GM21576 (cell line): ENCODE results near the gene ATP4A.
"Not testable (repeated sequence)": the region's sequence is repeated elsewhere in the genome, so short reads cannot be mapped to it uniquely, and the experiment has no call there.

Source experiments
- ATAC-seq: cut with Tn5 transposase; IDR thresholded peaks from one replicate; pipeline ENCODE4 v1.9.1; 2021; ENCODE audit warnings: mild to moderate bottlenecking, moderate library complexity; ENCODE audit not compliant: unreplicated experiment

The ATP4A gene

DNA sequence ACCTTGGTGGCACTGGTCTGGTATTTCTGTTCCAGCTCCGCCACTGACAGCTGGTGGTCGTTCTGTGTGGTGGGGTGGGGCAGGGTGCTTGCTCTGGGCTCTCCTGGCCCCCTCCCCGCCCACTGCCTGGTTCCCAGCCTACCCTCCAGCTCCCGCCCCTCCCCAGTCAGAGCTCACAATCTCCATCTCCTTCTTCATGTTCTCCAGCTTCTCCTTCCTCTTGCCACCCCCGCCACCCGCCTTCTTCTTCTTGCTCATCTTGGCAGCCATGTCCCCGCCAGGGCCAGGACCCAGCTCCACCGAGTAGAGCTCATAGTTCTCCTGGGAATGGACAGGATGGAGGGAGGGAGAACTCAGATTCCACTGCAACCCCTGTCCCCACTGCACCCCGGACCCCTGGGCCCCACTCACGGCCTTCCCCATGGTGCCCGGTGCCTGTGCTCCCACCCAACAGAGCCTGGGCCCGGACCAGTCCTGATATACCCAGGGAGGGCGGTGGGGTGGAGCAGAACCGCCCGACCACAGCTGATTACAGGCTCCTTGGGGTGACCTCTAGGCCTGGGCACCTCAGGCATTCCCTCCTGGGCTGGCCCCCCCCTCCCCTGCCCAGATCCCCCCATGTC, at the start of gene ATP4A:
Gene ATP4A (minus strand): TSS at position 452 of the 623 bp plus-strand sequence. CDS start 29 bp downstream, at position 423.
- ATAC-seq, result no peak

DNA sequence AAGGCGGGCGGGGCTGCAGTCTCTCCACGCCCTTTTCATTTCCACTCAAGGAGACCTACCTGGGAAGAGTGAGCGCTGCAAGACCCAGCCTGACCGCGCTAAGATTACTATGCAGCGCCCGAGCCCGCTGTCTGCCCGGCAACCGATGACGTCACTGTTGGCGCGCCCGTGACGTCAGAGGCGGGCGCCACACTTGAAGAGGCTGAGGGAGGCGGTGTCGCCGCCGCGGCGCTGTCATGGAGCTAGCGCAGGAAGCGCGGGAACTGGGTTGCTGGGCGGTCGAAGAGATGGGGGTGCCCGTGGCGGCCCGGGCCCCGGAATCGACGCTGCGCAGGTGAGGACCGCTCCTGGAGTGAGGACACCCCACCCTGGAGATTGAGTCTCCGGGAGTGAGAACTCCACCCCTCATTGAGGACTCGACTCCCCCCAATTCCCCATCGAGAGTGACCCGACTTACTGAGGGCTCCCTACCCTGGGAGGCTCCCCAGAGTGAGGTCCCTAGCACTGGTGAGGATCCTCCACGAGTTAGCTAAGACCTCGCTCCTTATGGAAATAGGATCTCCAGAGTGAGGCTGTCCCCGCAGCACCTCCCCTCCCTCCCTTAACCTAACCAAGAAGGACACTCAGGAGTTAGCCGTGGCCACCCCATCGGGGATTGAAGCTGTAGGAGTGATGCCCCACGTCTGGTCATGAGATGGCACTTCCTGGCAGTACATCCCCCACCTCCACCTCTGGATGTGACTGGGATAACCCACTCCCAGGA, 49.3 kb upstream of the ATP4A start, which contains the start of gene HAUS5:
Gene HAUS5 (plus strand): TSS at position 177 of the 763 bp plus-strand sequence. CDS start 60 bp downstream, at position 237.
- peak; percentile 63 for ATAC-seq

- ATAC-seq, result no peak
These were observed 48.7 kb upstream of the ATP4A start for GRCh38 chr19:35612224-35612558.

DNA sequence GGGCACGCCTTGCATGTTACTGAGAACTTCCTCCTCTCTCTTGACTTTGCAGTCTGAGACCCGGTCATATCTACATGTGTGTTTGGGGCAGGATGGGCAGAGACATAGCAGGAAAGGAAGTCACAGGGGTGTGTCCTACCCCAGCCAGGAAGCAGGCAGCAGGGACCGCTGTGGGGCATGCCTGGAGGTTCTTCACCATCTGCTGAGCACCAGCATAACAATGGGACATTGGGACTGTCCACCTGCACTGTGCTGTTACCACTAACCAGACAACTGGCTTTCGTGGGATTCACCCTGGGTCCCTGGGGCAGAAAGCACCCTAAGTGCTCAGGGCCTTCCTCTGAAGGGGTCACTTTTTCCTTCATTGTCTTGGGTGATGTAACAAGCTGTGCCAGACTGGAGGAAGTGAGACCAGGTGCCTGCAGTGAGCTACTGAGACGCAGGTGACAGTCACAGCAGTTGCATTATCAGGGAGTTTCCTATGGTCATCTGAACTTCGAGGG, 46.4 kb upstream of the ATP4A start:
- no peak for ATAC-seq

GRCh38 chr19:35608251-35608650, 44.8 kb upstream of the ATP4A start:
- no peak for ATAC-seq

DNA sequence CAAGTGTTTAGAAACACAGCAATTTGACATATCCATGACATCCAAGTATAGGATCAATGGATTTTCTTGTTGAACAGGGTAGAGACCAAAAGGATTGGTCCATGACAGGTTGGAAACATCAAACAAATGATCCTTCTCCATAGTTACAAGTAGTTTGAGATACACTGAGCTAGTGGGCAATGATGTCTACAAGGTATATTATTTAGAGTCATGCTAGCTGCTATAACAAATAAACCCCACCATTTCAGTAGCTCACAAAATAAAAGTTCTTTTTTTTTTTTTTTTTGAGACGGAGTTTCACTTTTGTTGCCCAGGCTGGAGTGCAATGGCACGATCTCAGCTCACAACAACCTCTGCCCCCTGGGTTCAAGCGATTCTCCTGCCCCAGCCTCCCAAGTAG, 44.2 kb upstream of the ATP4A start:
- no peak for ATAC-seq

DNA sequence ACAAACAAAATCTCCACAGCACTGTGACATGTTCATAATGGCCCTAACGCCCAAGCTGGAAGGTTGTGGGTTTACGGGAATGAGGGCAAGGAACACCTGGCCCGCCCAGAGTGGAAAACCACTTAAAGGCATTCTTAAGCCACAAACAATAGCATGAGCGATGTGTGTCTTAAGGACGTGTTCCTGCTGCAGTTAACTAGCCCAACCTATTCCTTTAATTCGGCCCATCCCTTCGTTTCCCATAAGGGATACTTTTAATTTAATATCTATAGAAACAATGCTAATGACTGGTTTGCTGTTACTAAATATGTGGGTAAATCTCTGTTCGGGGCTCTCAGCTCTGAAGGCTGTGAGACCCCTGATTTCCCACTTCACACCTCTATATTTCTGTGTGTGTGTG, 43.7 kb upstream of the ATP4A start:
- ATAC-seq, result not testable (repeated sequence)

DNA sequence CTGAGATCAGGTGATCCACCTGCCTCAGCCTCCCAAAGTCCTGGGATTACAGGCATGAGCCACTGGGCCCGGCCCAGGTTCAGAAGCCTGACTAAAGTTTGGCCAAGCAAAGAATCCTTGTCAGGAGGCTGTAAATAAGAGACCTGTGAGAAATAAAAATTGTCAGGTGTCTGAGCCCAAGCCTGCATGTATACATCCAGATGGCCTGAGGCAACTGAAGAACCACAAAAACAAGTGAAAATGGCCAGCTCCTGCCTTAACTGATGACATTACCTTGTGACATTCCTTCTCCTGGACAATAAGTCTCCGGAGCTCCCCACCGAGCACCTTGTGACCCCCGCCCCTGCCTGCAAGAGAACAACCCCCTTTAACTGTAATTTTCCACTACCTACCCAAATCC, 41.0 kb upstream of the ATP4A start:
- ATAC-seq, result not testable (repeated sequence)

GRCh38 chr19:35601971-35602370, 38.5 kb upstream of the ATP4A start:
- no peak for ATAC-seq

DNA sequence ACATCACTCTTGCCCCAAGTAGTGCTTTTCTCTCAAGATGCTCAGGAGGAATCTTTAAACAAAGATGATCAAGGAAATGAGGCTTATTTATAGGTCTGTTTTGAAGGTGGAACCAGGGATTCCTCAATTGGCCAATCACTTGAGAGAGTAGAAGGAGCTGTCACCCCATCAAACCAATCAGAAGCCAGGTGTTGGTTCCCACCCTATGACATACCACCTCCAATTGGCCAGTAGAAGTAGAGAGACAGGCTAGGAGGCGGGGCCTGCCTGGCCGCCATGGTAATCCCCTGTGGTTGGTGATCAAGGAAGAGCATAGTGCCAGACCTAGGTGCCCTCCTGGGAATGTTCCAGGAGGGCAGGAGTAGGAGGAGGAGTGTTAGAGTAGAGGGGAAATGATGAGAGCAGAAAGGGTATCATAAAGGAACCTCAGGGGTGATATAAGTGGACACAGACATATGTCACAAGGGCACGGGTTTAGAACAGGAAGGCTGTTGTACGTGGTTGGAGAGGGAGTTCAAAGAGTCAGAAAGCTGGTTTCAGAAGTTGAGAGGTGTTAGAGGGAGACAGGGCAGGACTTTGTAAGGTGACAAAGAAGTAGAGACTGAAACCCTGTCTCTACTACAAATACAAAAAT, 33.0 kb upstream of the ATP4A start:
- peak; percentile 50 for ATAC-seq

GRCh38 chr19:35595928-35596327, 32.5 kb upstream of the ATP4A start:
- ATAC-seq, result no peak

DNA sequence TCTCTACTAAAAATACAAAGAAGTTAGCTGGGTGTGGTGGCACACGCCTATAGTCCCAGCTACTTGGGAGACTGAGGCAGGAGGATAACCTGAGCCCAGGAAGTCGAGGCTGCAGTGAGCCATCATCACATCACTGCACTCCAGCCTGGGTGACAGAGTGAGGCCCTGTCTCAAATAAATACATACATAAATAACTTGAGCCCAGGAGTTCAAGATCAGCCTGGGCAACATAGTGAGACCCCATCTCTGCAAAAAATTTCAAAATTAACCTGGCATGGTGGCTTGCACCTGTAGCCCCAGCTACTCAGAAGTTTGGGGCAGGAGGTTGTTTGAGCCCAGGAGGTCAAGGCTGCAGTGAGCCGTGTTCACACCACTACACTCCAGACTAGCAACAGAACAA, 31.6 kb upstream of the ATP4A start:
- not testable (repeated sequence) for ATAC-seq

GRCh38 chr19:35592226-35592625, 28.8 kb upstream of the ATP4A start:
- ATAC-seq, result no peak

DNA sequence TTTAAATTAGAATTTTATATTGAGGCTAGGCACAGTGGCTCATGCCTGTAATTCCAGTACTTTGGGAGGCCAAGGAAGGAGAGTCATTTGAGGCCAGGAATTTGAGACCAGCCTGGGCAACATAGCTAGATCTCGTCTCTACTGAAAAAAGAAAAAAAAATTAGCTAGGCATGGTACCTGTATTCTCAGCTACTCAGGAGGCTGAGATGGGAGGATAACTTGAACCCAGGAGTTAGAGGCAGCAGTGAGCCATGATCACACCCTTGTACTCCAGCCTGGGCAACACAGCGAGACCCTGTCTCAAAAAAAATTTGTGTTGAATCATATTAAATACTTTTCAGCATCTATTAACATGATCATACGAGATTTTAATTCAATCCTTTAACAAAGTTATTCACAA, 27.4 kb upstream of the ATP4A start:
- ATAC-seq, result no peak

GRCh38 chr19:35587321-35587720, 23.9 kb upstream of the ATP4A start:
- no peak for ATAC-seq

- ATAC-seq, result no peak
These were observed 22.4 kb upstream of the ATP4A start, which contains the start of gene PMIS2 for GRCh38 chr19:35585848-35586247. Gene PMIS2 (plus strand): TSS chr19:35586173. CDS start chr19:35586260, 87 bp downstream.

GRCh38 chr19:35582760-35583159, 19.3 kb upstream of the ATP4A start:
- no peak for ATAC-seq

DNA sequence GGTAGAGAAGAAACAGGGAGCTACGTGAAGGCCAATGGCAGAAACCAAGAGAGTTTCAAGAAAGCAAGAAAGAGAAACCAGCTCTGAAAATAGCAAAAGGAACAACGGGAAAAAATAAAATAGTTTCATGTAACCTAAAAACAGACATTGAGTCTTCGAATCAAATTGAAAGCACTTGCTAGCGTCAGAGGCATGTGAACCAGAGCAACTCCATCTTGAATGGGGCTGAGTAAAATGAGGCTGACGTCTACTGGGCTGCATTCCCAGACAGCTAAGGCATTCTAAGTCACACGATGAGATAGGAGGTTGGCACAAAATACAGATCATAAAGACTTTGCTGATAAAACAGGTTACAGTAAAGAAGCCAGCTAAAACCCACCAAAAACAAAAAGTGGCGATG, 15.2 kb upstream of the ATP4A start:
- ATAC-seq, result no peak

GRCh38 chr19:35577918-35578317, 14.5 kb upstream of the ATP4A start:
- ATAC-seq, result no peak

GRCh38 chr19:35571406-35571965, 8.0 kb upstream of the ATP4A start:
- ATAC-seq, result no peak

DNA sequence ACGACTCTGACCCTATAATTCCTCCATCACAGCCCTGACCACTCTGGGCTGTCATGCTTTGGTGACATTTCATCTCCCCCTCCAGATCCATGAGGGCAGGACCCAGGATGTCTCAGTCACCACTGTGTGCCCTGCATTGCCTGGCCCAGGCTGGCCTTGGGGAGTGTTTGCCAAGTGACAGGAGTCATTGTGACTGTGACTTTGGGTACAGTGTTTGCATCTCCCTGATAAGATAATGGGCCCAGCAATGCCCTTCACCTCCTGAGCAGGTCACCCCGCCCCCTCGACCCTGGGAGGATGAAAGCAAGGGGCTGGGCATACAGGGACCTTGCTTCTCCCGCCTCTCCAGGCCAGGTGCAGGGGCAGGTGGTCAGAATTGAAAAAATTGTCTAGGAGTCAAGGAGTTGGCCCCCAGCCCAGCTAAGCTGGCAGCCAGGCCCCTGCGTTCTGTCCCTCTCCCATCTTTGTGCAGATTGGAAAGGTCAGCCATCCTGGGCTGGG, 5.9 kb upstream of the ATP4A start:
- no peak for ATAC-seq
